Activated T-helper 1 cell treated with anti-CD3 and anti-CD28 coated beads, Interleukin-2, amount 50 U/mL, for 16 hours (primary cell): ENCODE results near the gene MGAT5.
A peak's percentile ranks its signal among the peaks of the same experiment; 100 is the strongest.

Experiments
- DNase-seq, 2 donors: peaks; one replicate each; pipeline ENCODE4 v3.0.0-alpha.2; 2020; ENCODE audit warnings: low read depth in 1 of 2, low spot score in 1 of 2

Gene MGAT5

DNA sequence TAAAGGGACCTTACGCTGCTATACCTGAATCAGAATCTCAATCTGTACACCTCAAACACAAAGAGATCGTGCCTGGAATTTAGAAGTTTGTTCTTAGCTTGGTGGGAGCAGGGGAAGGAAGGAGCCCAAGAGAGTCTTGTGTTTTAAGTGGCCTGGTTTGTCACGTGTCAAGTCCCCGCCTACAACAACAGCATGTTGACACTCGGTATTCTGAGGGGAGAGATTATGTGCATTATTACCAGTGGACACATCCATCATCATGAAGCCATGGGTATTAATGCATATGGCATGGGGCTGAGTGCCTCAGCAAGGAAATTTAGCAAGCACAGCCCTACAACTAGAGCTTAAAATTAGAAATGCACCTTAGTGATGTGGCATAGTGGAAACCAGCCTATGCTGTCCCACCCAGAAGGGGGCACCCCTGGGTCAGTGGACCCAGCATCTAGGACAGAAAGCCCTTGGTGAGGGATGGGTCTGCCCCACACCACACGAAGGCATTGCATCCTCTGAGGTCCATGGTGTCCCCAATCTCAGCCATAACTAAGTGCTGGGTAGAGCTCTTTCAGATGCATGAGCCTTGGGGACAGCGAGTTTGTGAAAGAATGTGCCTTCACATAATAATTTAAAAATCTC, 138.7 kb downstream of the MGAT5 start:
- DNase-seq, result no peak

DNA sequence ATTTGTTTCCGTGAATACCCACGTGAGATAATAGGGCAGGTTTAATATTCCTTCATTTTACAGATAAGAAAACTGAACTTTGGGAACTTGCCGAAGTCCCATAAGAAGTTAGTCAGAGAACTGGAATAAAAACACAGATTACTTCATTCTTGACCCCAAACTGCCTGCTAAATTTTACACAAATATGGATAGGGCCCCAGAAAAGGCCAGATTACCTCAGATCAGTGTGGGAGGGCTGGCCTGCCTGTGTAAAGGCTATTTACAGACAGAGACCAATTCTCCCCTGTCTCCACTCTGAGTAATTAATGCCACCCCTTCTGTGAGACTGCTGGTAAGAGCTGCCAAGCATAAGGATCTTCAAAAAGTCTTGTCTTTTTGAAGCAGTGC, 139.2 kb downstream of the MGAT5 start:
- no peak for DNase-seq

DNA sequence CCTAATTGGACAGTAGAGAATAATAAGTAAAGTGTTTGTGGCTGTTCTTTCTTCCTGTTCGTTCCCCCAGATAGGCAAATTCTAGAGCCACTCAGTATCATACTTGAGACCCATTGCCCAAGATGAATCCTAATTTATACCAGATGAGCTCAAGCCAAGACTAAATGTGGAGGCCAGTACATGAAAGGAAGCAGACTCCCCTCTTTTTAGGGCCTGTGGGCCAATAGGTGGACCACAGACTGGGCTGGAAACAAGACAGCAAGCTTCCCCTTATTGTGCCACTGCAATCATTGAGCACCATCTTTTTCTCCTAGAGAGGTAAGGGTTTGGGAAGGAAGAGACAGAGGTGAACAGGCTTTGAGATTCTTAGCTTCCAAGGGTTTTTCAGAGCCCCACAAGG, 141.9 kb downstream of the MGAT5 start:
- DNase-seq, result no peak

DNA sequence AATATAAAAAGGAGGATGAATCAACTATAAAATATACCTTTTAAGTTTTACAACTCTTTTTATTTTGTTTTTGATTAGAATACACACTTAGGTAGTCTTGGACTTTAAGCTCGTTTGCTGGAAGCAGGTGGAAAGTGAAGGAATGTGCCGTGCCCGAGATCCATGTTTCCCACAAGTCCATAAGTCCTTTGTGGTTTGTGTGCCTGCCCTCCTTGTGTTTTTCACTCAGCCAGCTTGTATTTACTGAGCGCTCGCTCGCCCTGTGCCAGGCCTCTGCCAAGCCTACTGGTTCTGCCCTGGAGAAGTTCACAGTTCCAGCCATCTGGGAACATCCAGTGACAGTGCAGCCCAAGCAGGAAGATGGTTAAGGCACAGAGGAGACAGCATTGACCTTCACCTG, 142.6 kb downstream of the MGAT5 start:
- DNase-seq, result no peak

DNA sequence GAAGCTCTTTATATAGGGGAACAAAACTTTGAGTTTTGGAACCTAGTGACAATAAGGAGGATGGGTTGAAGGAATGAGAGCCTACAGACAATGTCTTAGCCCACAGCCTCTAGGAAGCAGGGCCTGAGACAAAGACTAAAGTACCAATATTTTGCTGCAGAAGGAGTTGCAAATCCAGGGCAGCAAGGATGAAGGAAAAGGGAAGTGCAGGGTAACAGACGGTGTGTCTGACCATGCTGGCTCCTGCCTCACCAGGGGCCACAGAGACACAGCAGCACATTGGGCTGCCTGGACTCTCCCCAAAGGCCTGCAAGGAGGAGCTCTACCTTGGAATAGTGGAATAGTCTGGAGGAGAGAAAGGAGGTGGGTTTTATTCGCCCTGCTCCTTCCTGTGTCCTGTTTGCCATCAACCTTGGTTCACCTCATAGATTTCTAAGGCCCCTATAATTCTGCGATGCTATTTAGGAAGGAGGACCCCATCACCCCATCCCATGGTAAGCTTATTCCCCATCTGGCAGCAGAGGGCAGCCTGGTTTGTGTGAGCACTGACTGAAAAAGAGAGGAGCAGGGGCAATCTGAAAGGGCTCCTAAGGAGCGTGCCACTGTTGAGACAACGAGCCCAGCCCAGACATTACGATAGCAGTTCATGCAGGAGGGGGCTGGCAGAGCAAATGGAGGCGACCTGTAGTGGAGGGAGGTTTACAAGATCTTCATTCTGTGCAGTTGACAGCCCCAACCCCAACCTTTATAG, 143.4 kb downstream of the MGAT5 start:
- no peak for DNase-seq

DNA sequence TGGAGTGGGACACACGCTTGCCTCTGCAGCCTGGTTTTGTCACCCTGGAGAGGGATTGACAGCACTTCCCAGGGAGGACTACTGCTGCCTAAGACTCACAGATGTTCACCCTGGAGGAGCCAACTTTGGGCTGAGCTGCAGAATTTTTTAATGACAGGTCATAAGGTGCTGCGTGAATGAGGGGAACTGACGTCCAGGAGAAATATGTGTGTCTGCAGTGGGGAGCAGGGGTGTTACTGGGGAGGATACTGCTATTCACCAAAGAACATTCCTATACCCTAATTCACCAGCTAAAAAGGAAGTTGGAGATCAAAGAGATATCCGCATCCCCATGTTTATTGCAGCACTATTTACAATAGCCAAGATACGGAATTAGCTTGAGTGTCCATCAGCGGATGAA, 144.4 kb downstream of the MGAT5 start:
- DNase-seq, result no peak

DNA sequence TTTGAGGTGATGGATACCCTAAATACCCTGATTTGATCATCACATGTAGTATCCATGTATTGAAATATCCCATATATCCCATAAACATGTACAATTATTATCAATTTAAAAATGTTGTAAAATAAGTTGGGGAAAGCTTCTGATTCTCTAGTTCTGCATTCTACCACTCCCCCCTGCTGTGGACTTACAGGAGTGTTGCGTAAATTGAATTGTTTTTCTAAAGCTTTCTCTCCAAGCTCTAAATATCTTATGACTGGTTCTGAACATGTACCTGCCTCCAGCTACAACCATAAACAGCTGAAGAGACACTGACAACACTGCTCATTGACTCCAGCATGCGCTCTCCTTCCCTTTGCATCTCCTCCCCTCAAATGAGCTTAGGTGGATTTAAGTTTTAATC, 145.2 kb downstream of the MGAT5 start:
- DNase-seq, result no peak

DNA sequence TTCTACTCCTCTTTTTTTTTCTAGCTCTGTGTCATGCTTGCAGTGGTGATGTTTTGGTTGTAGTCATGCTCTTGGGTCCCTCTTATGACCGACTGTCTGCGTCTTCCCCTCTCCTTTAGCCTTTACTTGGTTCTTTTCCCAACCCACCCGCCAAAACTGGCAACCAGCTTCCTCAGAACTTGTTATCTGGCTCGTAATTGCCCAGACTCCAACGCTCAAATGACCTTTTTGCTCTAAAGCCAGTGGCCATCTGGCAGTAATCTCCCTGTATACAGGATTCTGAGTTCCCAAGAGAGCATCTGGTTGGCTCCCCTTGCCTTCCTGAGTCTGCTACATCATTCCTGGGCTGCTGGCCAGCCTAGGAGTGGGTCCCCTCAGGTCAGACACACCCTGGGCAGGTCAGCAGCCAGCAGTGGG, 147.2 kb downstream of the MGAT5 start:
- DNase-seq, result no peak

DNA sequence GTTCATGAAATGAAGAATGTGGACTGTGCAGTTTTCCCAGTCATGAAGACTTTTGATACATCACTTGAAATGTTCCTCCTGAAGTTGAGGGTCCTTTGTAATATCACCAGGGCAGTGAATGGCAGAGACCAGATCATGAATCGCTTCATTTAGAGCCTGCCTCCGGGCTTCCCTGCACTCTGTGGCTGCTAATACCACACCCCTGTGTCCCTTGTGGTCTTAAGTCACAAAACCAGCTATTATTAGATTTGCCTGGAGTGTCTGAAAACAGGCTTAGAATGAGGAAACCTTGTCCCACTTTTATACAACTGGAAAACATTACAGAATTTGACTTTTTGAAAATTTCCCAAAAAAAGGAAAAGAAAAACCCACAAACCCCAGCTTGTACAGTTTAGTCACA, 147.9 kb downstream of the MGAT5 start:
- DNase-seq, result no peak

DNA sequence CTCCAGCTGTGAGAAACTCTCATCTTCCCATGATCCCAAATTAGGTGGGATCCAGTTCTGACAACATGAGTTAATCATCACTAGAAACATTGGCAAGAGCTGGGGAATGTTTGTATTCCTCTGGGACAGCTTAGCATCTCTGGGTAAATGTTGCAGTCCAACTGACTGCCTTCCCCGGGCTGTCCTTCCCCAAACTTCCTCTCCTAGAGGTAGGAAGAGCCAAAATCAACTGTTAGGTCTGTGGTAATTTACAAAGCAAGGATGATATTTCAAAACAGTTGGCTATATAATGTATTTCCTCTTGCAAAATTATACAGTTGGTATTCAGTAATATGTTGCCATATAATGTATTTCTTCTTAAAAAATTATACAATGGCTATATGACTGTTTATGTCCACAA, 148.5 kb downstream of the MGAT5 start:
- DNase-seq, result no peak

DNA sequence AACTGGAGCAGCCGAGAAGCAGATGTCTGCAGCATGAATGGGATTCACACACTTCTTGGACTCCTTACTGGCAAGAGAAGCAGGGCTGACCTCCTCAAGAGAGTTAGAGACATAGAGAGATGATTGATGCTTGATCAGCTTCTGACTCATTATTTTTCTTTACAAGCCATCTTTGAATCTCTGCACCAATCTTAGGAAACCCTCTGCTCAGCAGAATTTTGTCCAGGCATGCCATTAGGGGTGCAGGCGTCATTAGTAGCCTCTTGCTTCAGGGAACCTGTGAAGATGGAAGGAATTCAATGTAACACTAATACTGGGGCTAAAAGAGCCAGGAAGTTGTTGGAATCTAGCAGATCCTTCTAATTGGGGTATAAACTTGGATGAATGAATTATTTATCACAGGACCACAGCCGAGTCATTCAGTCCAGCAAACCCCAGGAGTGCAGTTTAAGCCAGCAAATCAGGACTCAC, 151.8 kb downstream of the MGAT5 start:
- DNase-seq, result no peak

DNA sequence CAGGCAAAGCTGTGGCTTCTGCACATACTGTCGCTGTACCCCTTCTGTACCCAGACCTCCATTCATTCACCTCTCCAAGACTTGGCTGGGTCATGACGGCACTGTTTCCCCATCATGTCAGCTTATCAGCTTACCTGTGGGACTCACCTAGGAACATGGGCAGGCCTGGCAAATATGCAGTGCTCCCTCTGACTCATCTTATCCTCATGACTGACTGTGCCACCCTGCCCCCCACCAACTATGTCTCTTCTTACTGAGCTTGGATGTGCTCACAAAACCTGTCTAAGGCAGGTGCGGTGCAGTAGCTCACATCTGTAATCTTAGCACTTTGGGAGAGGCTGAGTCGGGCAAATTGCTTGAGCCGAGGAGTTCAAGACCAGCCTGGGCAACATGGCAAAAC, 152.4 kb downstream of the MGAT5 start:
- no peak for DNase-seq

DNA sequence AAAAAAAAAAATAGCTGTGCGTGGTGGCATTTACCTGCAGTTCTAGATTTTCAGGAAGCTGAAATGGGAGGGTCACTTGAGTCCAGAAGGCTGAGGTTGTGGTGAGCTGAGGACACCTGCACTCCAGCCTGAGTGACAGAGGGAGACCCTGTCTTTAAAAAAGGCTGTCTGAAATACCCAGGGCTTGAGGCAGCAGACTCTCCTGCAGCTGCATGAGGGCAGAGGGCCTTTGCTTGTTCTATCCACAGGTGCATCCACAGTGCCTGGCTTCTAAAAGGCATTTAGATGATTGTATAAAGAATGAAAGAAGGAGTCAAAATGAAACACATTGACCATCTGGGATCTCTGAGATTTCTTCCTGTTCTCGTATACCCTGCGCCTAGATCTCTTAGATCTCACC, 152.9 kb downstream of the MGAT5 start:
- DNase-seq, result no peak

DNA sequence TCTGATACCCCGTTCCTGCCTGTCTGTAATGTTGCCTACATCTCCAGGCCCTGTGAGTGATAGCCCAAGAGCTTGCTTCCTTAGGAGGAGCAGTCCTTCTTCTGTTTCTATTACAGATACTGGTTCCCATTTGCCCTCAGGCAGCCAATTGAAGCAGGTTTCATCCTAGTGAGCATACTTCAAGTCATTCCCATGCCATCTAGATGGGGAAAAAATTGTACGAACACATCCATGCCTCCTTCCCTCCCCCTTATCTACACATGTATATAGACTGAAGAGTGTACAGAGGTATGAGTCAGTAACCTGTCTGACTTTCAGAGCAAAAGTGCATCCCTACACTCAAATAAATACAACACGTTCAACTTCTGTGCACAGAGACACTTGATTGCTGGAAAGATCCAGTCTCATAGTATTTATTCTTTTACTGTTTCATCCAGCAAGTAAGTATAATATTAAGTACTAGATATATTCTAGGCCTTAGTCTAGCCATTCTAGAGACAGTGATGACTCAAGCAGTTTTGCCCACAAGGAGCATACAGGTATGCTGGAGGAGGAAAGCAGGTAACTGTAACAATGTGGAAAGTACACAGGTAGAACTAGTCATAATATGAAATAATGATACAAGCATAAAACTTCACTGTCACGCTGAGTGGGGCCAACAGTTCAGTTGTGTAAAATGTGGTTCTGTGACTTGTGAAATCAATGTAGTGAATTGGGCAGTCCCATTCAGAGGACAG, 153.4 kb downstream of the MGAT5 start:
- no peak for DNase-seq

DNA sequence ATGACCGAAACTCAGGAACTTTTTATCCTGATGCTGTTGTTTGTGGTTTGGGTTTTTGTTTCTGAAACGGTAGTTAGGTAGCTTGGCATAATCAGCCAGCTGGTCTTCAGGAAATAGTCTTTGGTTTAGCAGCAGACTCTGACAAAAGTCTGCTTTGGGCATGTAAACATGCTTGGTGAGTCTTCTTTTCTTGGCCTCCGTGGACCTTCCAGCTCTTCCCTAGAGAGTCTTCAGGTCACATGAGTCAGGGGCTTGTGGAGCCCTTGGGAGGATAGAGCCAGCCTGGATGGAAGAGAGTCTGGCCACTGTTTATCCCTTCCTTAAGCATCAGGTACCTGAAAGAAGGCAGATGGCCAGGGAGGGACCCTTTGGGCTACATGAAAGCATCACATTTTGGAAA, 154.5 kb downstream of the MGAT5 start:
- no peak for DNase-seq

DNA sequence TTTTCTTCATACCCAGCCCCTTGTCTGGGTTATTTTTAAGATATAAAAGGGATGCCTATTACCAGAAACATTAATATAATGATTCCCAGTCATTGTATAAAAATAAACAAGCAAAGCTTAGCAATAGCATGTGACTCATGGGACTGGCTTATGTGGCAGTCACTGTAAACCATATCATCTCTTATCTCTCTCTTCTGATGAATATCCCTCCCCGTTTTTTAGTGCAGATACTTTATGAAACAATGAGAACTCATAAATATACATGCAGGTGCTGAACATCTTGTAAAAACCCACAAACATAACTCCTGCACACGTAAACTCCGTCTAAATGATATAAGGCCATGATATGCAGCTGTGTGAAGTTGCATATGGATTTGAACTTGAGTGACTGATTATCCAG, 154.9 kb downstream of the MGAT5 start:
- DNase-seq, result no peak

DNA sequence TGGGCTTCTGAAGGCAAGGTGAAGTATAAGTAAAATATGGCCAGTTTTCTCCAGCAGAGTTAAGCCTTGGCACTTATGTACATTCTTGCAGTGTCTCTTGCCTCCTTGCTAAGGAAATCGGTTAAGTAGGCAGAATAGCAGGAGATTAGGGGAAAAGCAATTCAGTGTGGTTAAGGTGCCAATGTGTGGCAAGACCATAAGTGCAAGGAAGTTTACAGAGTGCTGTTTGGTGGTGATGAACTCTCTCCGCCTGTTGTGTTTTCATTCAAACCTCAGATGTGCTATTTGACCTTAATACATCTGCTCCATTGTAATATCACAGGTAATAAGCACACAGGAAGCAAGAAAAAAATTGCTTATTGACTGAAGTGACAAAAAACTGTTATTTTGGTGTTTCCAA, 156.1 kb downstream of the MGAT5 start:
- DNase-seq, result no peak

DNA sequence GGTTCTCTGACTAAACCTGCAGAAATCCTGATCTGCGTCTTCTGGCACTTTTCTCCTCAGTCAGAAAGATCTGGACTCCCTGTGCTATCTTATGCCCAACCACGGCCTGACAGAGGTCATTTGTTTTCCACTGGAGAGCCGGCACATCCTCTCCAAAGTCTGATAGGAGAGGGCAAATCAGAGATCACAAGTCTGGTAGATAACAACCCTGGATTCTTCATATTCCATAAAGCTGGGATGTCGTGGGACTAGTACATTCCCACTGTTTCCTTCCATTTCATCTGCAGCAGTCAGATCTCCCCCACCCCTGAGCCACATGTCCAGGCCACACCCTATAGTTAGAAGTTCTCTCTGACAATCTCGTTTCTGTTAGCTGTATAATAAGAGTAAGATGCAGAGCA, 157.0 kb downstream of the MGAT5 start:
- DNase-seq, result no peak

DNA sequence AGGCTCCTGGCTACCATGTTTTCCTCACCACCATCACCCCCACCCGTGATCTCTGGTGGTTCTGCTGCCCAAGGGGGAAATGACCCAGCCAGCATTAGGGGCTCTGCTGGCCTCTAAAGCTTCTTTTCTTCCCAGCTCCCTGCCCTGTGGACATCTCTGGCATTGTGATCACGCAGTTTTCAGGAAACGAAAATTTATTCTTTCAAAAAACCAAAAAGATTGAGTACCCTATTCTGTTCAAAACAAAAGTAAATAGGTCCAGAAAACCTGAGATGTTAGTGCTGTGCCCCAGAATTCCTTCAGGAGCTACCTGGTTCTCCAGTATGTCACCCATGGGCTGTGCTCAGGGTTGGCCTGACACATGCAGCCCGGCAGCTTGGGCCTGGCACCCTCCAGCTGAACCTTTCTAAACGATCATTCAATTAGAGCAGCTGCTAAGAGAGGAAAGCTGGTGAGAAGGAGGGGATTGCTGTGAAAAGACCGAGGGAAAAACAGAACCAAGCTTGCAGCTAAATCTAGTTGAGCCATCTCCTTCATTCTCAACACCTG, 157.5 kb downstream of the MGAT5 start:
- no peak for DNase-seq

DNA sequence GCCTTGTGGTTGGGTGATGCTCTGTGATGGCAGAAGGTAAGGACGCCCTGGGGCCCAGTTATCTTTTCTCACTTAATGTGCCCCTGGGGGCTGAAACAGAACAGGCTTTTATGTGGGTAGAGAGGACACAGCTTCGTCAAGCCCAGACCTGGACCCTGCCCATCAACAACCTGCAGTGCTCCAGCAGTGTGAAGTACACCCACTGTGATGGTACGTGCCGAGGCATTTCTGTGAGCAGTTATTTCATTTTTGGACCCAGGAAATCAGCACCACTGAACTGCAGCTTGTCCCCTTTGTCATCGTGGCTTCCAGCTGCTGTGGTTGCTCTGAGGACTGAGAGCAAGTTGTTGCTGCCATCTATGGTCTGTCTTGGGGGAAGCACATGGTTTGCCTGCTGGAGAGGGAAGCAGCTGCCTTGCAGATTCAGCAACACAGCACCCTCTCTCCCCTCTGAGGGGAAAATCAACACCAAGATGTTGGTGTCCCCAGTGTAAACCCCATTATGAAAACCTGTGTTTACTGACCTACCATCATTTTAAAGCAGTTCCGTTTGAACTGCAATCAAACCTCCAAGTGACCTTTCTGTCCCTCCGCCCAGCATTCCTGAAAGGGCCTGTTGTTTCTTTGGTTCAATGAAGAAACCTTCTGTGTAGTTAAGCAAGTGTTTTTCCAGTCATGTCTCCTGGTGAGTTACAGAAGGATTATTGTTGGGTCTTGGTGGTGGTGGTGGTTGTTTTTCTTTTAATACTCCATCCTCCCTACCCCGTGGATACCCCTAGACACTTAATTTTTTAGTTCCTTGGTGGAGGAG, 158.2 kb downstream of the MGAT5 start:
- DNase-seq, result peak; percentile 28 to 32

DNA sequence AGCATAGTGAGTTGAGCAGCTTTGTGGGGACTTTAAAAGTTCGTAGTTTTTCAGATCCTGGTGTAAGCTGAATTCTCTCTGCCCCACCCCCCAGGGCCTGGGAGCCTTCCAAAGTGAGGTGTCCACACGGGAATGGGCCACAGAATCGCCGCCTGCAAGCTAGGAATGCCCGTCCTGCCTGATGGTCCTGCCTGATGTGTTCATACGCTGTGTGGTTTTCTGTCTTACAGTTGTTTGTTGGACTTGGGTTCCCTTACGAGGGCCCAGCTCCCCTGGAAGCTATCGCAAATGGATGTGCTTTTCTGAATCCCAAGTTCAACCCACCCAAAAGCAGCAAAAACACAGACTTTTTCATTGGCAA, 158.7 kb downstream of the MGAT5 start:
- DNase-seq, result no peak
